Ovary (tissue), 9 donors: ENCODE results near the gene GALNTL6. TPM values are rescaled to one million over a fixed set of nuclear protein-coding genes. Genes with fewer than 3 reads are reported as not detected.

Source experiments
- DNase-seq, 5 donors: peaks; one replicate each; pipeline ENCODE4 v3.0.0-alpha.2; 2019 to 2020
- H3K27ac ChIP-seq, 2 donors: fragments of 200-600 bp; one replicate each; pipeline versions ENCODE4 v1.5.1 to v1.8.0; 2019 to 2022
- H3K27me3 ChIP-seq: fragments of 200-600 bp; one replicate; pipeline ENCODE4 v1.8.0; 2022
- H3K36me3 ChIP-seq: fragments of 200-600 bp; sonication (generic); one replicate; pipeline ENCODE4 v1.5.1; 2019
- H3K4me1 ChIP-seq: one replicate; pipeline ENCODE4 v1.8.1; 2013; ENCODE audit warnings: mild to moderate bottlenecking, moderate library complexity; ENCODE audit not compliant: insufficient read depth
- H3K4me3 ChIP-seq: fragments of 200-600 bp; sonication (generic); one replicate; pipeline ENCODE4 v1.5.1; 2017
- H3K9me3 ChIP-seq, 2 donors: fragments of 200-600 bp in 1 of 2; sonication (generic) in 1 of 2; one replicate each; pipeline versions ENCODE4 v1.5.1 to v1.8.1; 2013 to 2019; ENCODE audit warnings: mild to moderate bottlenecking in 1 of 2, moderate library complexity in 1 of 2
- CTCF ChIP-seq, 3 donors: fragments of 450-650 bp in 2 of 3; fragments of 200-600 bp in 1 of 3; IDR thresholded peaks; one replicate each; pipeline versions ENCODE4 v1.5.1 to v1.8.0; 2016 to 2022; ENCODE audit warnings: antibody characterized with exemption in 3 of 3, mild to moderate bottlenecking in 1 of 3
- EP300 ChIP-seq: sonication (generic); formaldehyde crosslinking; IDR thresholded peaks from one replicate; pipeline ENCODE4 v1.6.1; 2017; ENCODE audit warnings: antibody characterized with exemption
- POLR2A ChIP-seq: fragments of 450-650 bp; IDR thresholded peaks from one replicate; pipeline ENCODE4 v1.6.1; 2017; ENCODE audit warnings: antibody characterized with exemption, mild to moderate bottlenecking, moderate library complexity
- WGBS, 3 donors: extraction: QIAGEN DNeasy Blood & Tissue Kit in 1 of 3; methylation state at CpG; one replicate each; pipeline versions ENCODE4 v1.1.5 to v1.1.7; 2013 to 2017; 5-methylcytosine and 5-hydroxymethylcytosine counted together
- intact Hi-C, 4 donors: fragments of 100-400 bp; cut with DNase I; formaldehyde crosslinking; loops; one replicate each; pipeline versions ENCODE4 v1.11.0 to v1.15.1; 2022 to 2023
- polyA plus RNA-seq, 2 donors: library from polyadenylated mRNA; stranded (reverse); fragments of 200-250 nt in 1 of 2; fragments of 350-450 nt in 1 of 2; fragmentation: Illumina TruSeq in 1 of 2; extraction: RNeasy Lipid Tissue Mini Kit (QIAGEN cat#74804) in 1 of 2; gene quantifications; one replicate each; pipeline ENCODE4 v1.2.3, GENCODE V29; 2013 to 2014
- total RNA-seq, 7 donors: library from RNA; depleted of rRNA in 2 of 7; stranded (reverse); fragments of >200 nt in 2 of 7; fragmentation: NEBNext Ultra II Directional in 3 of 7; extraction: Animal tissue kit (Norgen Biotek cat#: 25700) in 3 of 7; gene quantifications; one replicate each; pipeline versions ENCODE4 v1.1.0 to v1.2.4, GENCODE V29; 2016 to 2023
- donor health status: DM: no; HTN: no; CAD: no; lungs with moderate emphysema.
- donor health status: DM: no; HTN: no; CAD: no.
- donor health status: Bipolar disorder and iron deficiency.
- donor health status: DM: yes; HTN: yes; CAD: no.
- donor health status: DM: no; HTN: no; CAD: no.
- donor health status: DM: yes; HTN: yes; CAD: no.

GALNTL6 gene
- total and polyA plus RNA-seq, 9 donors = 0.11 to 1.8 TPM; not detected in 7

DNA sequence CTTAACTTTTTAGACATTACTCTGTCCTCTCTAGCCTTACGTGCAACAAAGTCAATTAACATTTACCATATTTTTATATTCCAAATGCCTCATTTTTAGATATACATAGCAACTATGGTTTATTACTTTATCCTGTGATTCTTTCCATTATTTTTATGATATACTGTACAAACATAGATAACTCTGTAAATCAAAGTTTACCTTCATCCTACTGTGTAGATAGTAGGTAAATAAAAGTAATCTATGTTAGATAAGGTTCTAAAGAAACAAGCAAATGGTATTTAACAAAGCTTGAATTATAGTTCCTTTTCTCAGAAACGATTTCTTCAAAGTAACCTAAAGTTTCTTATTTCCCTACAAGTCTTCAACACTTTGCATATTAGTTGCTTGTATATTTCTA is 350.0 kb downstream of the GALNTL6 start:
- Histone ChIP-seq H3K27me3 (no peaks in the 10 kb centered on the region), H3K4me3 (no peak overlapping the region), H3K9me3 (no peaks in the 10 kb centered on the region), H3K27ac (no peak overlapping the region), H3K4me1 (no peaks in the 10 kb centered on the region), H3K36me3 (no peaks in the 10 kb centered on the region)
- DNase-seq = no peak
- intact Hi-C loops = no loop called here
- TF ChIP-seq CTCF (IDR thresholded peaks at IDR 0.05) = no peak
- no peak for TF ChIP-seq EP300
- no peak for TF ChIP-seq POLR2A
- WGBS, 3 donors = 37 to 38% (median 37%) methylated on average over 2 of the region's 2 CpGs

DNA sequence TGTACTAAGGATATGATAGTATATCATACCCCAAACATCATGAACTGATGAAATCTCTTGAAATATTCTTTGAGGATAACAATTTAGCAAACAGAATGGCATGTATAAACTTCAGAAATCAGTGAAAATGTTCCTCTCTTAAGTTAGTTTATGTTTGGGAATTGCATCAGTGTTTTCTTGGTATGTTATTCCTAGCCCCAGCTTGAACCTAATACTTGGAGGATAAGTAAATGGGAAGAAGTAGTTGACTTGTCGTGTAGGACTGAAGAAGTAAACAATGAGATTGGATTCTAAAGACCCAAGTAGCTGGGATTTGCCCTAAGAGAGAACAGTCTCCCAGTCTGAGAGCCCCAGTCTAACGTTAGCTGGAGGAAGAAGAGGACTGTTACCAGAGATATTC is 355.7 kb downstream of the GALNTL6 start:
- Histone ChIP-seq H3K4me1 (no peaks in the 10 kb centered on the region), H3K9me3 (no peaks in the 10 kb centered on the region), H3K36me3 (no peaks in the 10 kb centered on the region), H3K27ac (no peak overlapping the region), H3K27me3 (no peaks in the 10 kb centered on the region), H3K4me3 (no peak overlapping the region)
- no peak for TF ChIP-seq POLR2A
- TF ChIP-seq EP300 = no peak
- TF ChIP-seq CTCF (IDR thresholded peaks at IDR 0.05) = no peak
- no peak for DNase-seq
- 59 to 73% (median 63%) methylated on average over 2 of the region's 2 CpGs for WGBS, 3 donors
- intact Hi-C loops = no loop called here

- H3K4me1 ChIP-seq = no peaks in the 10 kb centered on the region
- no peak overlapping the region for H3K4me3 ChIP-seq
- H3K27me3 ChIP-seq = no peaks in the 10 kb centered on the region
- DNase-seq = no peak
- H3K36me3 ChIP-seq = no peaks in the 10 kb centered on the region
- TF ChIP-seq POLR2A (no peak), CTCF (IDR thresholded peaks at IDR 0.05) (no peak)
- WGBS, 3 donors = 30 to 63% (median 45%) methylated on average over 1 of the region's 1 CpG
- no peak overlapping the region for H3K27ac ChIP-seq
- intact Hi-C loops = no loop called here
- H3K9me3 ChIP-seq = no peaks in the 10 kb centered on the region
Observed at GRCh38 chr4:172169871-172170270, 356.7 kb downstream of the GALNTL6 start.

DNA sequence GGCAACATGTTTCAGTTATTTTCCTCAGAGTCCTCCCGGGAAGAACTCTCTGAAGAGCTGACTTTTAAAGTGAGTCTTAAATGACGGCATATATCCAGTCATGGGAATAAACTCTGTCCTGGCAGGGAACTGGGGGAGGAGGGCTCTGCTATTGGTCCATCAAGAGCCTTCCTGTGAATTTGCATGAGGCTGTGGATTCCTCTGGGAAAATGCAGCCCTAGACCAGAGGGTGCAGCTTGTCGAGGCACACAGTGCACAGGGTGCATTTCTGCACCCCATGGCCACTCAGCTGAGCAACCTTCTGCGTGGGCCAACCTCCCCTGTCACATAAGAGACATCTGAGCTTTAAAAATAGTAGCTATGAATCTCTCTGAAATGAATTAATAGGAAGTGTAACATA is 360.0 kb downstream of the GALNTL6 start:
- no peak for DNase-seq
- H3K4me1 ChIP-seq = no peaks in the 10 kb centered on the region
- H3K27me3 ChIP-seq = no peaks in the 10 kb centered on the region
- no peak for TF ChIP-seq POLR2A
- no peak for TF ChIP-seq CTCF (IDR thresholded peaks at IDR 0.05)
- H3K27ac ChIP-seq = no peak overlapping the region
- 63 to 68% (median 67%) methylated on average over 4 of the region's 4 CpGs for WGBS, 3 donors
- H3K36me3 ChIP-seq = no peaks in the 10 kb centered on the region
- H3K4me3 ChIP-seq = no peak overlapping the region
- no peaks in the 10 kb centered on the region for H3K9me3 ChIP-seq
- intact Hi-C loops = no loop called here

DNA sequence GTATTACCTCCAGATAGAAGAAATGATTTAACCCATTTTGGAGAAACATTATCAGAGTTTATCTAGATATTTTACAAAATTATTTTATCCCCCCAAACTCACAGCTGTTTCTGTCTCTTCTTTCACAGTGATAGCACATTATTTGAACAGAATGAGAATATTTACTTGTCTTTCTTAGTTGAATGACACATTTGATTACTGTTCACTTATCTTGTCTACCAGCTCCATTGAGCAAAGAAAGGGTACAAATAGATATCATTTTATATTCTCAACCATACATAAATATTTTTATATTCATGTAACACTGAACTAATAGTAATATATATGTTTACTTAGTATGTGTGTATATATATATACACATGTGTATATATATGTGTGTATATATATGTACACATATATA is 364.2 kb downstream of the GALNTL6 start:
- H3K4me3 ChIP-seq = no peak overlapping the region
- H3K4me1 ChIP-seq = no peaks in the 10 kb centered on the region
- H3K9me3 ChIP-seq = no peaks in the 10 kb centered on the region
- no peaks in the 10 kb centered on the region for H3K36me3 ChIP-seq
- intact Hi-C loops = no loop called here
- no peak overlapping the region for H3K27ac ChIP-seq
- no peak for TF ChIP-seq CTCF (IDR thresholded peaks at IDR 0.05)
- TF ChIP-seq EP300 = no peak
- no peak for TF ChIP-seq POLR2A
- no peaks in the 10 kb centered on the region for H3K27me3 ChIP-seq
- DNase-seq = no peak
